Liver (tissue), 9 donors: ENCODE data around the gene DCC. TPM values are rescaled to one million over a fixed set of nuclear protein-coding genes. Genes with fewer than 3 reads are reported as not detected.

Experiments
- DNase-seq: peaks from one replicate; pipeline ENCODE4 v3.0.0-alpha.2; 2017; ENCODE audit warnings: low spot score
- H3K27ac ChIP-seq, 2 donors: one replicate each; pipeline ENCODE4 v1.7.0; 2013; ENCODE audit warnings: inconsistent platforms in 2 of 2, low read length in 2 of 2, control low read depth in 1 of 2, low read depth in 1 of 2, mild to moderate bottlenecking in 1 of 2
- H3K27me3 ChIP-seq, 4 donors: one replicate each; pipeline versions ENCODE4 v1.6.1 to v1.7.0; 2013; ENCODE audit warnings: low read length in 3 of 4, inconsistent platforms in 1 of 4, mild to moderate bottlenecking in 1 of 4, moderate library complexity in 1 of 4; ENCODE audit not compliant: control insufficient read depth in 4 of 4, insufficient read depth in 4 of 4
- H3K36me3 ChIP-seq, 4 donors: one replicate each; pipeline versions ENCODE4 v1.6.1 to v1.7.0; 2013; ENCODE audit warnings: low read length in 3 of 4, mild to moderate bottlenecking in 3 of 4, low read depth in 1 of 4, moderate library complexity in 1 of 4; ENCODE audit not compliant: control insufficient read depth in 4 of 4, insufficient read depth in 3 of 4
- H3K4me1 ChIP-seq, 4 donors: one replicate each; pipeline versions ENCODE4 v1.6.1 to v1.7.0; 2013; ENCODE audit warnings: low read length in 3 of 4, mild to moderate bottlenecking in 3 of 4, moderate library complexity in 1 of 4; ENCODE audit not compliant: control insufficient read depth in 4 of 4, insufficient read depth in 4 of 4
- H3K4me3 ChIP-seq, 3 donors: one replicate each; pipeline versions ENCODE4 v1.6.1 to v1.7.0; 2013; ENCODE audit warnings: low read length in 3 of 3, control low read depth in 1 of 3, low read depth in 1 of 3, mild to moderate bottlenecking in 1 of 3
- H3K9ac ChIP-seq, 2 donors: one replicate each; pipeline ENCODE4 v1.7.0; 2013; ENCODE audit warnings: low read length in 2 of 2, mild to moderate bottlenecking in 2 of 2, moderate library complexity in 2 of 2, control low read depth in 1 of 2, low read depth in 1 of 2
- H3K9me3 ChIP-seq, 4 donors: one replicate each; pipeline versions ENCODE4 v1.6.1 to v1.7.0; 2013; ENCODE audit warnings: low read length in 3 of 4; ENCODE audit not compliant: control insufficient read depth in 4 of 4
- EGR1 ChIP-seq, 2 donors: IDR thresholded peaks; 2 replicates each; pipeline ENCODE4 v1.6.1; 2016 to 2018; ENCODE audit warnings: antibody characterized with exemption in 2 of 2, low read depth in 2 of 2
- FOXA1 ChIP-seq: IDR thresholded peaks from 2 replicates; pipeline ENCODE4 v1.6.1; 2016; ENCODE audit warnings: antibody characterized with exemption
- FOXA2 ChIP-seq: IDR thresholded peaks from 2 replicates; pipeline ENCODE4 v1.6.1; 2016; ENCODE audit warnings: antibody characterized with exemption
- GABPA ChIP-seq, 2 donors: IDR thresholded peaks in 1 of 2; conservative IDR thresholded peaks in 1 of 2; 2 replicates each; pipeline ENCODE4 v1.6.1; 2016; ENCODE audit warnings: antibody characterized with exemption in 2 of 2, mild to moderate bottlenecking in 1 of 2, moderate library complexity in 1 of 2
- HNF4A ChIP-seq, 2 donors: conservative IDR thresholded peaks; 2 replicates each; pipeline ENCODE4 v1.6.1; 2016; ENCODE audit warnings: antibody characterized with exemption in 2 of 2, mild to moderate bottlenecking in 2 of 2
- HNF4G ChIP-seq: IDR thresholded peaks from 2 replicates; pipeline ENCODE4 v1.6.1; 2016; ENCODE audit warnings: antibody characterized with exemption
- JUND ChIP-seq, 2 donors: IDR thresholded peaks; 2 replicates each; pipeline ENCODE4 v1.6.1; 2016; ENCODE audit warnings: antibody characterized with exemption in 2 of 2
- MAX ChIP-seq: IDR thresholded peaks from 2 replicates; pipeline ENCODE4 v1.6.1; 2016; ENCODE audit warnings: antibody characterized with exemption
- NR2F2 ChIP-seq: IDR thresholded peaks from 2 replicates; pipeline ENCODE4 v1.6.1; 2016; ENCODE audit warnings: antibody characterized with exemption
- RAD21 ChIP-seq, 2 donors: IDR thresholded peaks; 2 replicates each; pipeline ENCODE4 v1.6.1; 2016; ENCODE audit warnings: antibody characterized with exemption in 2 of 2, mild to moderate bottlenecking in 2 of 2
- REST ChIP-seq: IDR thresholded peaks from 2 replicates; pipeline ENCODE4 v1.6.1; 2016; ENCODE audit warnings: antibody characterized with exemption, mild to moderate bottlenecking
- SP1 ChIP-seq: IDR thresholded peaks from 2 replicates; pipeline ENCODE4 v1.6.1; 2018; ENCODE audit warnings: antibody characterized with exemption, mild to moderate bottlenecking
- TAF1 ChIP-seq: conservative IDR thresholded peaks from 2 replicates; pipeline ENCODE4 v1.6.1; 2016; ENCODE audit warnings: antibody characterized with exemption, mild to moderate bottlenecking
- YY1 ChIP-seq: IDR thresholded peaks from 2 replicates; pipeline ENCODE4 v1.6.1; 2016; ENCODE audit warnings: antibody characterized with exemption, mild to moderate bottlenecking
- ZBTB33 ChIP-seq: IDR thresholded peaks from 2 replicates; pipeline ENCODE4 v1.6.1; 2016; ENCODE audit warnings: antibody characterized with exemption
- WGBS: extraction: QIAGEN DNeasy Blood & Tissue Kit; methylation state at CpG from one replicate; pipeline ENCODE4 v1.1.7; 2013; 5-methylcytosine and 5-hydroxymethylcytosine counted together
- polyA plus RNA-seq, 2 donors: library from polyadenylated mRNA; stranded (reverse) in 1 of 2; unstranded in 1 of 2; fragments of 200-250 nt in 1 of 2; fragments of >200 nt in 1 of 2; fragmentation: Nextera tagmentation in 1 of 2; extraction: Ambion mirVana in 1 of 2; gene quantifications; one replicate each; pipeline versions ENCODE4 v1.2.1 to v1.2.3, GENCODE V29; 2013 to 2015
- total RNA-seq, 2 donors: library from RNA; depleted of rRNA; stranded (reverse); fragments of >200 nt; gene quantifications; one replicate each; pipeline ENCODE4 v1.2.3, GENCODE V29; 2014
- TF ChIP-seq, protein P1 (sequence below): IDR thresholded peaks from 2 replicates; pipeline ENCODE4 v1.6.1; 2016; ENCODE audit warnings: antibody characterized with exemption
- TF ChIP-seq, protein P2 (sequence below): fragments of 150-350 bp; IDR thresholded peaks from 2 replicates; pipeline ENCODE4 v1.5.1; 2017; ENCODE audit warnings: improper control_type of control experiment, low read depth, low read length; ENCODE audit not compliant: missing input control
- donor health status: healthy.
- donor health status: healthy.
- donor health status: healthy.
- donor health status: healthy.
- donor health status: healthy.

DCC gene
- total and polyA plus RNA-seq, 4 donors = under 0.01 to 0.03 TPM; not detected in 2

- Histone ChIP-seq H3K4me3 (no peak overlapping the region), H3K4me1 (no peaks in the 10 kb centered on the region), H3K27ac (no peak overlapping the region), H3K9me3 (no peaks in the 10 kb centered on the region), H3K27me3 (no peaks in the 10 kb centered on the region), H3K36me3 (no peaks in the 10 kb centered on the region), H3K9ac (no peak overlapping the region)
- TF ChIP-seq, protein P1, sequence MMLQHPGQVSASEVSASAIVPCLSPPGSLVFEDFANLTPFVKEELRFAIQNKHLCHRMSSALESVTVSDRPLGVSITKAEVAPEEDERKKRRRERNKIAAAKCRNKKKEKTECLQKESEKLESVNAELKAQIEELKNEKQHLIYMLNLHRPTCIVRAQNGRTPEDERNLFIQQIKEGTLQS = no peak
- TF ChIP-seq FOXA2 = no peak
- TF ChIP-seq NR2F2 = no peak
- no peak for TF ChIP-seq TAF1
- TF ChIP-seq EGR1 (IDR thresholded peaks at IDR 0.05; ENCODE audit: low read depth in 2 of 2) = no peak
- TF ChIP-seq HNF4G = no peak
- TF ChIP-seq MAX = no peak
- TF ChIP-seq SP1 = no peak
- no peak for DNase-seq
- 59% methylated on average over 4 of the region's 4 CpGs for WGBS
These were observed 227.4 kb downstream of the DCC start for GRCh38 chr18:52567360-52567759.

GRCh38 chr18:52569492-52569891 is 229.5 kb downstream of the DCC start:
- no peak for DNase-seq
- Histone ChIP-seq H3K9me3 (no peaks in the 10 kb centered on the region), H3K27me3 (no peaks in the 10 kb centered on the region), H3K9ac (no peak overlapping the region), H3K27ac (no peak overlapping the region), H3K4me3 (no peak overlapping the region), H3K36me3 (no peaks in the 10 kb centered on the region), H3K4me1 (no peaks in the 10 kb centered on the region)
- TF ChIP-seq NR2F2 (no peak), EGR1 (IDR thresholded peaks at IDR 0.05; ENCODE audit: low read depth in 2 of 2) (no peak), HNF4A (conservative IDR thresholded peaks at IDR 0.05) (no peak), MAX (no peak), FOXA2 (no peak), JUND (IDR thresholded peaks at IDR 0.05) (no peak)
- TF ChIP-seq, protein P1 = no peak
- WGBS = 74% methylated on average over 1 of the region's 1 CpG

GRCh38 chr18:52570975-52571374 is 231.0 kb downstream of the DCC start:
- Histone ChIP-seq H3K9ac (no peak overlapping the region), H3K27ac (no peak overlapping the region), H3K27me3 (no peaks in the 10 kb centered on the region), H3K4me3 (no peak overlapping the region), H3K36me3 (no peaks in the 10 kb centered on the region), H3K9me3 (no peaks in the 10 kb centered on the region), H3K4me1 (no peaks in the 10 kb centered on the region)
- DNase-seq = no peak
- 66% methylated on average over 2 of the region's 2 CpGs for WGBS
- TF ChIP-seq, protein P2, sequence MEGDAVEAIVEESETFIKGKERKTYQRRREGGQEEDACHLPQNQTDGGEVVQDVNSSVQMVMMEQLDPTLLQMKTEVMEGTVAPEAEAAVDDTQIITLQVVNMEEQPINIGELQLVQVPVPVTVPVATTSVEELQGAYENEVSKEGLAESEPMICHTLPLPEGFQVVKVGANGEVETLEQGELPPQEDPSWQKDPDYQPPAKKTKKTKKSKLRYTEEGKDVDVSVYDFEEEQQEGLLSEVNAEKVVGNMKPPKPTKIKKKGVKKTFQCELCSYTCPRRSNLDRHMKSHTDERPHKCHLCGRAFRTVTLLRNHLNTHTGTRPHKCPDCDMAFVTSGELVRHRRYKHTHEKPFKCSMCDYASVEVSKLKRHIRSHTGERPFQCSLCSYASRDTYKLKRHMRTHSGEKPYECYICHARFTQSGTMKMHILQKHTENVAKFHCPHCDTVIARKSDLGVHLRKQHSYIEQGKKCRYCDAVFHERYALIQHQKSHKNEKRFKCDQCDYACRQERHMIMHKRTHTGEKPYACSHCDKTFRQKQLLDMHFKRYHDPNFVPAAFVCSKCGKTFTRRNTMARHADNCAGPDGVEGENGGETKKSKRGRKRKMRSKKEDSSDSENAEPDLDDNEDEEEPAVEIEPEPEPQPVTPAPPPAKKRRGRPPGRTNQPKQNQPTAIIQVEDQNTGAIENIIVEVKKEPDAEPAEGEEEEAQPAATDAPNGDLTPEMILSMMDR = no peak
- TF ChIP-seq YY1 = no peak
- TF ChIP-seq EGR1 (IDR thresholded peaks at IDR 0.05; ENCODE audit: low read depth in 2 of 2) = no peak
- no peak for TF ChIP-seq MAX
- TF ChIP-seq REST = no peak
- no peak for TF ChIP-seq ZBTB33
- TF ChIP-seq RAD21 (IDR thresholded peaks at IDR 0.05) = no peak
- no peak for TF ChIP-seq TAF1
- TF ChIP-seq NR2F2 = no peak
- no peak for TF ChIP-seq FOXA1
- no peak for TF ChIP-seq HNF4G
- no peak for TF ChIP-seq JUND (IDR thresholded peaks at IDR 0.05)
- TF ChIP-seq FOXA2 = no peak
- TF ChIP-seq GABPA (IDR thresholded peaks at IDR 0.05 in 1 of 2, conservative IDR thresholded peaks at IDR 0.05 in 1 of 2) = no peak
- TF ChIP-seq SP1 = no peak
- TF ChIP-seq, protein P1 = no peak
- TF ChIP-seq HNF4A (conservative IDR thresholded peaks at IDR 0.05) = no peak
